ENCODE measurements around the gene EPB41L1.

The EPB41L1 gene

GRCh38 chr20:36110994-36111393 lies 43.5 kb upstream of the EPB41L1 start:
- ChIA-PET POLR2A (ENCODE audit: low non-redundant PET) (interaction anchor here (1.3 kb wide), 1 partner anchor 8 kb away, joined by 3 read pairs; no protein-coding TSS in a partner anchor), CTCF (interaction anchor here (1.1 kb wide), 3 partner anchors 9 to 116 kb away, joined by 3 to 8 read pairs (median 4); no protein-coding TSS in a partner anchor)
- no peak overlapping the region for H3K27ac ChIP-seq
- DNase-seq (ENCODE audit: low spot score) = no peak
- TF ChIP-seq CTCF (conservative IDR thresholded peaks at IDR 0.05; ENCODE audit: low read depth) = no peak

DNA sequence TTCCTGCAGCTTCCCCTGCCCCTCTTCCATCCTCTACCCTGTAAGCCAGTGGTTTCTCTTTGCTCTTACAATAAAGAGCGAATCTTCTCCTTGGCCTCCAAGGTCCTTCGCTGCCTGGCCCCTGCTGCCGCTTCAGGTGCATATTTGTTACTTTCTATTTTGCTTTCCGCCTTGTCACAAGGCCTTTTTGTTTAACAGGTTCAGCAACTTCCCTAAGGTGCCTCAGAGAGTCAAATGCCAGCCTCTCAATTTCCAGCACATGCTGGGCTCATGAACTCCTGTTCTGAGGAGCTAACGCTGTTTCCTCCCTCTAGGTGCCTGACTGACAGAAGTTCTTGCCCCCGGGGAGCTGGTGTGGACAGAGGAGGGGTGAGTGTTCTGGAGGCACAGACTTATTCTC lies 42.4 kb upstream of the EPB41L1 start:
- DNase-seq (ENCODE audit: low spot score) = no peak
- H3K27ac ChIP-seq = no peak overlapping the region
- TF ChIP-seq CTCF (conservative IDR thresholded peaks at IDR 0.05; ENCODE audit: low read depth) = no peak
- ChIA-PET CTCF (interaction anchor here (0.7 to 1.1 kb wide), 4 partner anchors 9 to 988 kb away, joined by 3 to 4 read pairs (median 3); no protein-coding TSS in a partner anchor), POLR2A (ENCODE audit: low non-redundant PET) (interaction anchor here (1.3 kb wide), 1 partner anchor 9 kb away, joined by 3 read pairs; no protein-coding TSS in a partner anchor)

DNA sequence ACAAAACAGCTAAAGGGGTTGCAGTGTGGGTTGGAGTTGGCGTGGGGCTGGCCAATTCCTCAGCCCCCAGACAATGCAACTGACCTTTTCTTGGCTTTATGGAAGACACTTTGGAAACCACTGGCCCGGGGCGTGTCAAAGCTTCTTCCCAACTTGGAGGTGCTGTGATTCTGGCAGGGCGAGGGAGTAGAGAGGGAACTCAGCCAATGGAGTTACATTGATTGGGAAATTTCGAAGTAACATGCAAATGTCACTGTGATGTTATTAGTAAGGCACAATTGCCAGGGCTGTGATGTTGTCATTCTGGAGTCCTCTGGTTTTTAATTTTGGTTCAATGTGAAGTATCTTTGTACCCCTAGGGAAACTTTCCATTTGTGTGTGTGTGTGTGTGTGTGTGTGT lies 41.5 kb upstream of the EPB41L1 start:
- ChIA-PET POLR2A (ENCODE audit: low non-redundant PET) (no interaction called here), CTCF (interaction anchor here (0.6 to 1.4 kb wide), 5 partner anchors 10 to 989 kb away, joined by 3 to 7 read pairs (median 3); no protein-coding TSS in a partner anchor)
- no peak for TF ChIP-seq CTCF (conservative IDR thresholded peaks at IDR 0.05; ENCODE audit: low read depth)
- no peak overlapping the region for H3K27ac ChIP-seq
- DNase-seq (ENCODE audit: low spot score) = no peak

- CTCF ChIA-PET = interaction anchor here (0.6 to 2.0 kb wide), 4 partner anchors 25 to 1160 kb away, joined by 3 to 7 read pairs (median 4); no protein-coding TSS in a partner anchor
- DNase-seq (ENCODE audit: low spot score) = no peak
- no peak for TF ChIP-seq CTCF (conservative IDR thresholded peaks at IDR 0.05; ENCODE audit: low read depth)
- POLR2A ChIA-PET (ENCODE audit: low non-redundant PET) = no interaction called here
- no peak overlapping the region for H3K27ac ChIP-seq
Measured at GRCh38 chr20:36113566-36114250, 40.8 kb upstream of the EPB41L1 start.

DNA sequence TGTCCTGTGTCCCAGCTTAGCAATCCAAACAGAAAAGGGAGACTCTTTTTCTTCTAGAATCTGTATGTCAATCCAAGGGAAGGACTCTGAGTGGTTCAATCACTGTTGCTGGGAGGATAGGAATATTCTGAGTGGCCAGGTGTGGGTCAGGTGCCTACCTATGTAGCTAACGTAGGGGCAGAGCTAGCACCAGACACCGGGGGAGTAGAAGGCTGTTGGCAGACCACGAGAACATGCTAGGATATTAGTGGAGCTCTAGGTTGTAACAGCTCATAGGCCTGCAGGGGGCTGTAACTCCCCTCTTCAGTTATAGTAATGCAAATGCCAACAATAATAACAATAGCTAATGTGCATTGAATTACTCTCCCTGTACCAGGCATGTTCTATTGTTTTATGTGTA lies 39.8 kb upstream of the EPB41L1 start:
- TF ChIP-seq CTCF (conservative IDR thresholded peaks at IDR 0.05; ENCODE audit: low read depth) = no peak
- H3K27ac ChIP-seq = no peak overlapping the region
- POLR2A ChIA-PET (ENCODE audit: low non-redundant PET) = interaction anchor here (0.5 kb wide), 1 partner anchor 98 kb away, joined by 8 read pairs; no protein-coding TSS in a partner anchor
- DNase-seq (ENCODE audit: low spot score) = no peak
- CTCF ChIA-PET = interaction anchor here (2.0 kb wide), 1 partner anchor 88 kb away, joined by 5 read pairs; no protein-coding TSS in a partner anchor

GRCh38 chr20:36115925-36116324 lies 38.6 kb upstream of the EPB41L1 start:
- CTCF ChIA-PET = interaction anchor here (0.6 to 1.5 kb wide), 3 partner anchors 17 to 668 kb away, joined by 3 to 4 read pairs (median 3); no protein-coding TSS in a partner anchor
- H3K27ac ChIP-seq = no peak overlapping the region
- DNase-seq (ENCODE audit: low spot score) = no peak
- POLR2A ChIA-PET (ENCODE audit: low non-redundant PET) = interaction anchor here (0.6 kb wide), 1 partner anchor 70 kb away, joined by 4 read pairs; no protein-coding TSS in a partner anchor
- no peak for TF ChIP-seq CTCF (conservative IDR thresholded peaks at IDR 0.05; ENCODE audit: low read depth)

All from RWPE1 (cell line).